Naive thymus-derived CD4-positive, alpha-beta T cell (primary cell): ENCODE measurements around the gene ANK3. TPM values are rescaled to one million over a fixed set of nuclear protein-coding genes. Genes with fewer than 3 reads are reported as not detected.

ENCODE experiments used
- ATAC-seq: fragments of 150-1000 bp; cut with Tn5 transposase; 2 replicates; pipeline ENCODE4 v1.10.0; 2021; ENCODE audit warnings: mild to moderate bottlenecking, moderate library complexity
- CTCF ChIA-PET: fragments of 350-600 bp; sonication (Branson Sonifier 250); formaldehyde crosslinking; loops from one replicate; lab custom pipeline; 2021; ENCODE audit warnings: antibody characterized with exemption; lab: Charles Lee
- POLR2A ChIA-PET: fragments of 350-600 bp; sonication (Branson Sonifier 250); formaldehyde crosslinking; loops from one replicate; lab custom pipeline; 2021; ENCODE audit warnings: antibody characterized with exemption, inconsistent platforms; lab: Charles Lee
- DNase-seq, 9 donors: peaks; one replicate each; pipeline versions ENCODE4 v3.0.0 to v3.0.0-alpha.2; 2020 to 2022; ENCODE audit warnings: mixed read lengths in 1 of 9
- H3K27ac ChIP-seq: one replicate; pipeline ENCODE4 v1.7.0; 2013; ENCODE audit warnings: mild to moderate bottlenecking, low read depth, low read length, moderate library complexity
- H3K27me3 ChIP-seq, 2 donors: one replicate each; pipeline ENCODE4 v1.7.0; 2013; ENCODE audit warnings: low read length in 2 of 2, mild to moderate bottlenecking in 2 of 2, moderate library complexity in 2 of 2; ENCODE audit not compliant: control insufficient read depth in 2 of 2, insufficient read depth in 2 of 2
- H3K36me3 ChIP-seq, 3 experiments: 1 replicate in 2 of 3; 2 replicates in 1 of 3; pipeline ENCODE4 v1.7.0; 2013; ENCODE audit warnings: low read length in 3 of 3, mild to moderate bottlenecking in 3 of 3, moderate library complexity in 1 of 3; ENCODE audit not compliant: insufficient read depth in 3 of 3, control insufficient read depth in 2 of 3
- H3K4me1 ChIP-seq, 2 donors: one replicate each; pipeline ENCODE4 v1.7.0; 2013; ENCODE audit warnings: low read length in 2 of 2, mild to moderate bottlenecking in 2 of 2, moderate library complexity in 1 of 2; ENCODE audit not compliant: control insufficient read depth in 2 of 2, insufficient read depth in 2 of 2
- H3K4me3 ChIP-seq: 2 replicates; pipeline ENCODE4 v1.7.0; 2013; ENCODE audit warnings: mild to moderate bottlenecking, low read length
- H3K9me3 ChIP-seq, 3 experiments: 1 replicate in 2 of 3; 2 replicates in 1 of 3; pipeline ENCODE4 v1.7.0; 2013; ENCODE audit warnings: low read length in 3 of 3; ENCODE audit not compliant: control insufficient read depth in 2 of 3
- H3K27ac Mint-ChIP-seq, 9 donors: one replicate each; pipeline ENCODE4 v1.8.0; 2020 to 2022; ENCODE audit warnings: mixed read lengths in 9 of 9, mild to moderate bottlenecking in 8 of 9, moderate library complexity in 5 of 9, inconsistent platforms in 2 of 9
- H3K27me3 Mint-ChIP-seq, 5 donors: one replicate each; pipeline ENCODE4 v1.8.0; 2021 to 2022; ENCODE audit warnings: mixed read lengths in 5 of 5, mild to moderate bottlenecking in 1 of 5
- H3K36me3 Mint-ChIP-seq, 5 donors: one replicate each; pipeline ENCODE4 v1.8.0; 2020 to 2022; ENCODE audit warnings: mixed read lengths in 5 of 5, mild to moderate bottlenecking in 3 of 5, inconsistent platforms in 1 of 5
- H3K4me1 Mint-ChIP-seq, 7 donors: one replicate each; pipeline ENCODE4 v1.8.0; 2020 to 2022; ENCODE audit warnings: mixed read lengths in 7 of 7, mild to moderate bottlenecking in 3 of 7, inconsistent platforms in 1 of 7
- H3K4me3 Mint-ChIP-seq, 10 donors: one replicate each; pipeline ENCODE4 v1.8.0; 2020 to 2022; ENCODE audit warnings: mild to moderate bottlenecking in 10 of 10, mixed read lengths in 10 of 10, moderate library complexity in 6 of 10, inconsistent platforms in 2 of 10
- H3K9me3 Mint-ChIP-seq, 11 donors: one replicate each; pipeline ENCODE4 v1.8.0; 2020 to 2022; ENCODE audit warnings: mixed read lengths in 11 of 11, mild to moderate bottlenecking in 4 of 11, inconsistent platforms in 1 of 11, moderate library complexity in 1 of 11
- intact Hi-C, 2 donors: fragments of 100-400 bp; cut with micrococcal nuclease; formaldehyde crosslinking; loops; one replicate each; pipeline ENCODE4 v1.15.1; 2023
- polyA plus RNA-seq, 2 donors: library from polyadenylated mRNA; unstranded; fragments of 300-500 nt; fragmentation: Illumina TruSeq; gene quantifications; one replicate each; pipeline ENCODE4 v1.2.3, GENCODE V29; 2021
- total RNA-seq, 6 experiments: library from RNA in 5 of 6; stranded (reverse) in 5 of 6; gene quantifications; 1 replicate in 5 of 6; 2 replicates in 1 of 6; pipeline ENCODE4 v1.2.3 and lab custom pipeline; 2021 to 2026

ANK3 gene
- total and polyA plus RNA-seq, 7 experiments from 2014 or later, result 23.9 to 72.9 (median 61.4) TPM

GRCh38 chr10:60253484-60253883 is 136.2 kb downstream of the ANK3 start:
- ATAC-seq, result no peak
- H3K27ac ChIP-seq, result no peak overlapping the region
- H3K4me3 Mint-ChIP-seq, result no peak overlapping the region
- intact Hi-C loops, result no loop called here
- H3K27ac Mint-ChIP-seq, result no peak overlapping the region
- no peaks in the 10 kb centered on the region for H3K27me3 Mint-ChIP-seq
- H3K27me3 ChIP-seq, result no peaks in the 10 kb centered on the region
- H3K4me3 ChIP-seq, result no peak overlapping the region
- H3K4me1 ChIP-seq, result no peaks in the 10 kb centered on the region
- no peak for DNase-seq
- CTCF ChIA-PET, result no interaction called here
- no peaks in the 10 kb centered on the region for H3K36me3 ChIP-seq
- no peaks in the 10 kb centered on the region for H3K9me3 Mint-ChIP-seq
- H3K4me1 Mint-ChIP-seq, result peaks cover 0 to 18% (median under 1%) of the 10 kb centered on the region in 7 donors
- H3K36me3 Mint-ChIP-seq, result peaks cover 0 to 52% (median 17%) of the 10 kb centered on the region in 5 donors
- H3K9me3 ChIP-seq, result no peaks in the 10 kb centered on the region
- POLR2A ChIA-PET, result no interaction called here

GRCh38 chr10:60252688-60253087 is 137.0 kb downstream of the ANK3 start:
- no peaks in the 10 kb centered on the region for H3K27me3 ChIP-seq
- H3K9me3 Mint-ChIP-seq, result no peaks in the 10 kb centered on the region
- no peak overlapping the region for H3K4me3 ChIP-seq
- no peaks in the 10 kb centered on the region for H3K9me3 ChIP-seq
- no peak for DNase-seq
- intact Hi-C loops, result no loop called here
- no peak overlapping the region for H3K4me3 Mint-ChIP-seq
- no peak for ATAC-seq
- ChIA-PET CTCF (no interaction called here), POLR2A (no interaction called here)
- peaks cover 0 to 52% (median 15%) of the 10 kb centered on the region in 5 donors for H3K36me3 Mint-ChIP-seq
- no peak overlapping the region for H3K27ac ChIP-seq
- no peaks in the 10 kb centered on the region for H3K4me1 ChIP-seq
- no peaks in the 10 kb centered on the region for H3K36me3 ChIP-seq
- H3K27ac Mint-ChIP-seq, result no peak overlapping the region
- H3K27me3 Mint-ChIP-seq, result no peaks in the 10 kb centered on the region
- peaks cover 0 to 18% (median 0%) of the 10 kb centered on the region in 7 donors for H3K4me1 Mint-ChIP-seq

GRCh38 chr10:60246382-60246781 is 143.3 kb downstream of the ANK3 start:
- no peak overlapping the region for H3K4me3 Mint-ChIP-seq
- ATAC-seq (no peak), DNase-seq (no peak)
- no peak overlapping the region for H3K27ac Mint-ChIP-seq
- intact Hi-C loops, result no loop called here
- CTCF ChIA-PET, result no interaction called here
- no peaks in the 10 kb centered on the region for H3K36me3 ChIP-seq
- H3K27me3 Mint-ChIP-seq, result no peaks in the 10 kb centered on the region
- H3K27ac ChIP-seq, result no peak overlapping the region
- POLR2A ChIA-PET, result no interaction called here
- no peak overlapping the region for H3K4me3 ChIP-seq
- no peaks in the 10 kb centered on the region for H3K27me3 ChIP-seq
- H3K4me1 Mint-ChIP-seq, result peaks cover 0 to 16% (median 6%) of the 10 kb centered on the region in 7 donors
- no peaks in the 10 kb centered on the region for H3K4me1 ChIP-seq
- no peaks in the 10 kb centered on the region for H3K9me3 ChIP-seq
- no peaks in the 10 kb centered on the region for H3K9me3 Mint-ChIP-seq
- peaks cover 0 to 31% (median 0%) of the 10 kb centered on the region in 5 donors for H3K36me3 Mint-ChIP-seq

GRCh38 chr10:60239228-60239627 is 150.4 kb downstream of the ANK3 start:
- H3K9me3 ChIP-seq, result no peaks in the 10 kb centered on the region
- peak overlapping the region in 3 of 9 donors; percentile 3 to 25 (median 22) for H3K27ac Mint-ChIP-seq
- H3K4me3 ChIP-seq, result no peak overlapping the region
- H3K4me3 Mint-ChIP-seq, result peak overlapping the region in 1 of 10 donors; percentile 81
- H3K27ac ChIP-seq, result no peak overlapping the region
- no peaks in the 10 kb centered on the region for H3K36me3 ChIP-seq
- H3K9me3 Mint-ChIP-seq, result no peaks in the 10 kb centered on the region
- H3K36me3 Mint-ChIP-seq, result peaks cover 0 to 27% (median 0%) of the 10 kb centered on the region in 5 donors
- DNase-seq (no peak), ATAC-seq (no peak)
- intact Hi-C loops, result loop anchor here in 1 of 2 donors (10.0 kb wide), 2 partner anchors 196 to 526 kb away; no protein-coding TSS in a partner anchor
- no peaks in the 10 kb centered on the region for H3K27me3 ChIP-seq
- POLR2A ChIA-PET, result no interaction called here
- H3K27me3 Mint-ChIP-seq, result no peaks in the 10 kb centered on the region
- CTCF ChIA-PET, result no interaction called here
- peaks cover 29 to 47% (median 36%) of the 10 kb centered on the region in 7 donors for H3K4me1 Mint-ChIP-seq
- peaks cover 3 to 8% of the 10 kb centered on the region in 2 donors for H3K4me1 ChIP-seq

GRCh38 chr10:60238759-60239100 is 150.9 kb downstream of the ANK3 start:
- Histone ChIP-seq H3K36me3 (no peaks in the 10 kb centered on the region), H3K27me3 (no peaks in the 10 kb centered on the region), H3K27ac (no peak overlapping the region), H3K9me3 (no peaks in the 10 kb centered on the region), H3K4me1 (peaks cover 3 to 8% of the 10 kb centered on the region in 2 donors), H3K4me3 (no peak overlapping the region)
- ChIA-PET CTCF (no interaction called here), POLR2A (no interaction called here)
- Mint-ChIP-seq H3K4me3 (peak overlapping the region in 4 of 10 donors; percentile 17 to 81 (median 64)), H3K36me3 (peaks cover 0 to 28% (median 0%) of the 10 kb centered on the region in 5 donors), H3K27ac (peak overlapping the region in 3 of 9 donors; percentile 22 to 51 (median 25)), H3K9me3 (no peaks in the 10 kb centered on the region), H3K27me3 (no peaks in the 10 kb centered on the region), H3K4me1 (peaks cover 29 to 45% (median 34%) of the 10 kb centered on the region in 7 donors)
- no peak for ATAC-seq
- DNase-seq, result no peak
- intact Hi-C loops, result loop anchor here in 1 of 2 donors (10.0 kb wide), 2 partner anchors 196 to 526 kb away; no protein-coding TSS in a partner anchor

- ATAC-seq (peak; percentile 44), DNase-seq (peak in 1 of 9 donors; percentile 3)
- Mint-ChIP-seq H3K4me1 (peaks cover 29 to 44% (median 32%) of the 10 kb centered on the region in 7 donors), H3K36me3 (peaks cover 0 to 28% (median 0%) of the 10 kb centered on the region in 5 donors), H3K4me3 (peak overlapping the region in 6 of 10 donors; percentile 17 to 81 (median 53)), H3K27me3 (no peaks in the 10 kb centered on the region), H3K9me3 (no peaks in the 10 kb centered on the region), H3K27ac (peak overlapping the region in 5 of 9 donors; percentile 19 to 67 (median 25))
- no peaks in the 10 kb centered on the region for H3K27me3 ChIP-seq
- H3K4me3 ChIP-seq, result peak overlapping the region; percentile 32
- H3K36me3 ChIP-seq, result no peaks in the 10 kb centered on the region
- H3K4me1 ChIP-seq, result peaks cover 3 to 8% of the 10 kb centered on the region in 2 donors
- ChIA-PET POLR2A (interaction anchor here (0.6 kb wide), 1 partner anchor 388 kb away, joined by 4 read pairs; no protein-coding TSS in a partner anchor), CTCF (no interaction called here)
- no peaks in the 10 kb centered on the region for H3K9me3 ChIP-seq
- H3K27ac ChIP-seq, result no peak overlapping the region
- intact Hi-C loops, result loop anchor here in 1 of 2 donors (10.0 kb wide), 2 partner anchors 197 to 527 kb away; no protein-coding TSS in a partner anchor
Observed at GRCh38 chr10:60237977-60238758, 151.5 kb downstream of the ANK3 start.
